Measurements from ENCODE around the gene PABPN1.

PABPN1 gene

DNA sequence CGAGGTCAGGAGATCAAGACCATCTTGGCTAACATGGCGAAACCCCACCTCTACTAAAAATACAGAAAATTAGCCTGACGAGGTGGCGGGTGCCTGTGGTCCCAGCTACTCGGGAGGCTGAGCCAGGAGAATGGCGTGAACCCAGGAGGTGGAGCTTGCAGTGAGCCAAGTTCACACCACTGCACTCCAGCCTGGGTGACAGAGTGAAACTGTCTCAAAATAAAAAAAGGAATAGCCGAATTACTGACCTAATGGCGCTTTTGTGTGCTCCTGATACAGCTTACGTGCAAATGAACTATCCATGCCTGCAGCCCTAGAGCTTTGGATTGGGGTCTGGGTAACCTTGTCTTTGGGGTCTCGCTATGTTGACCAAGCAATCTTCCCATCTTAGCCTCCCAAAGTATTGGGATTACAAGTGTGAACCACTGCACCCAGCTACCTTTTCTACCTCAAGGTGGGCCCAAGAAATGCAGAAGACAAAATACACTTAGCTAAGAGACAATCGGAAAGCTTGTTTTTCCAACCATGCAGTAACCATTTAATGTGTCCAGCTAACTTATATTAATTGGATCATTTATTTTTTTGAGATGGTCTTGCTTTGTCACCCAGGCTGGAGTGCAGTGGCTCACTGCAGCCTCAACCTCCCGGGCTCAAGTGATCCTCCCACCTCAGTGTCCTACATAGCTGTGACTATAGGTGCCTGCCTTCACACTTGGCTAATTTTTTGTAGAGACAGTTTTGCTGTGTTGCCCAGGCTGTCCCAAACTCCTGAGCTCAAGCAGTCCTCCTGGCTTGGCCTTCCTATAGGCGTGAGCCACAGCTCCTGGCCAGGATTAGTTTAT is 5.5 kb downstream of the PABPN1 start:
- DNase-seq (ENCODE audit: low spot score): no peak

- DNase-seq (ENCODE audit: low spot score): peak; percentile 89
Measured at GRCh38 chr14:23327947-23328744, 6.9 kb downstream of the PABPN1 start.

GRCh38 chr14:23335623-23336022 is 14.4 kb downstream of the PABPN1 start:
- no peak for DNase-seq (ENCODE audit: low spot score)

DNA sequence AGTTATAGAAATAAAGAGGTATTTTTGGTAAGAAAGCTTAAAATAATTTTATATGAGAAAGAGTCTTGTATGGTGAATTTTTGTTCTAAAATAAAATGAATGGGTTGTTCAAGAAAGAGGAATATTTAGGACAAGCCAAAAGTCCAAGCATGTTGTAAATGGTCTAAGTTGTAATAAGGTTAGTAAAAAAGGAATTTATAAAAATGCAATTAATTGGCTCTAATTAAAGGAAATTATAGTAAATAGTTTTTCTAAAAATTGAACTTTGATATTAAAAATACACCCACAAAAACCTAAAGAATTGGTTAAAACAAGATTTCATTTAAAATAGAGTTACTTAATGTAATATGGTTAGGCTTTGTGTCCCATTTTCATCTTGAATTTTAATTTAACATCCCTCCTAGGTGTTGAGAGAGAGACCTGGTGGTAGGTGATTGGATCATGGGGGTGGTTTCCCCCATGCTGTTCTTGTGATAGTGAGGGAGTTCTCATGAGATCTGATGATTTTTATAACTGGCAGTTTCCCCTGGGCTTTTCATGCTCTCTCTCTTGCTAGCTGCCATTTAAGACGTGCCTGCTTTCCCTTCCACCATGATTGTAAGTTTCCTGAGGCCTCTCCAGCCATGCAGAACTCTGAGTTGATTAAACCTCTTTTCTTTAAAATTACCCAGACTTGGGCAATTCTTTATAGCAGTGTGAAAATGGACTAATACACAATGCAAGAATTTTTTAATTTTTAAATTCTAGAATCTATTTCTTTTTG is 18.4 kb downstream of the PABPN1 start:
- no peak for DNase-seq (ENCODE audit: low spot score)

GRCh38 chr14:23344481-23344880 is 23.2 kb downstream of the PABPN1 start:
- no peak for DNase-seq (ENCODE audit: low spot score)

- no peak for DNase-seq (ENCODE audit: low spot score)
Measured at GRCh38 chr14:23345987-23346692, 24.9 kb downstream of the PABPN1 start.

- no peak for DNase-seq (ENCODE audit: low spot score)
Measured at GRCh38 chr14:23346693-23347405, 25.6 kb downstream of the PABPN1 start.

- DNase-seq (ENCODE audit: low spot score): no peak
Measured at GRCh38 chr14:23347406-23348296, 26.4 kb downstream of the PABPN1 start.

DNA sequence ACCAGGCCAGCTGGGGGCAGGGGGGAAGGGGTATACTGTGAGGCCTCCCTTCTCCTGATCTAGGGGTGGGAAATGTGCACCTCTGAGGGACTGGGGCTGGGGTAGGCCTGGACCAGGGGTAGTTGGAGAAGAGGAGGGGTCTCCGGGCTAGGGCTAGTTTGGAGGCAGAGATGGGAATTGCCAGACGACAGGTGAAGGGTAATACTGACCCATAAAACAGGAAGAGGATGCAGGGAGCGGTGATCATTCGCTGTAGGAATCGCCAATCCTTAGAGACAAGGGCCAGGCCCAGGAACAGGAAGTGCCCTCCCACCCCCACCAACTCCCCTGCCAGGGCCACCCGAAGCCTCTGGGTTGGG is 27.0 kb downstream of the PABPN1 start:
- DNase-seq (ENCODE audit: low spot score): no peak

- no peak for DNase-seq (ENCODE audit: low spot score)
Measured at GRCh38 chr14:23349156-23349845, 28.0 kb downstream of the PABPN1 start.

- peak; percentile 57 for DNase-seq (ENCODE audit: low spot score)
Measured at GRCh38 chr14:23351681-23352505, 30.6 kb downstream of the PABPN1 start.

DNA sequence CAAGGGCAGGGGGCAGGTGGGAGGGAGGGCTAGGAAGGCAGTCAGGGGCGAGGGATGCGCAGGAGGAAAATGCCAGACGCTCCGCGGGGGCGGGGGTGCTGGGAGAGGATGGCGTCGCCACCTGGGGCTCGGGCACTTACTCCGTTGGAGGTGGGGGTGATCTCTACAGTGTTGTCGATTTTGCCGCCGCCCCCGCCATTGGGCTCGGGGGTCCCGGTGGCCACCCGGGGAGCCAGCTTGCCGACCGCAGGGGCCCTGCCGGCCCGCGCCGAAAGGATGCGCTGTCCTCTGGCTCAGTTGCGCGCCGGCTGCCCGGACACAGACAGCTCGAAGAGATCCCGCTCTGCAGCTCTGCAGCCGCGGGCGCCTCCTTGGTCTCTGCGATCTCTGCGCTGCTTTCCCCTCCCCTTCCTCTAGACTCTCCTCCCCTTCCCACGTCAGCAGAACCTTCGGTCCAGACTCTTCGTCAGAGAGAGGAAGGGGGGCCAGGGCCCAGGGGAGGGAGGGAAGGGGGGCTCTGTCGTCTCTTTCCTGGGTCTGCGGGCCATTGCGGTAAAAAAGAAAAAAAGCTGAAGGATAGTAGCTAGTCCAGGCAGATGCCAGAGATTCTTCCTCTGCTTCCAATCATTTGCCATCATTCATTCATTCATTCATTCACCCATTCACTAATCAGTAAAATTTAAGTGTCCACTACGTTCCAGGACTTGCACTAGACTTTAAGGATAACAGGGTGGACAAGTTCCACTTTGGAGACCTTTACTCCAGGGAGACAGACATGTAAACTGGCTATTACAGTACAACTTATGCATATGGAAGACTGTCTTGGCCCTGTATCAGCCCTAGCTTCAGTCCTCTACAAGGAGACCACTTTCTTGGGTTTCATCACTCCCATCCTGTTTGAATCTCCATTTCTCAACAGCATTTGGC is 31.5 kb downstream of the PABPN1 start, which contains the start of gene SLC22A17:
TSS of gene SLC22A17 (minus strand) at position 382 of the 927 bp plus-strand sequence.
- peak; percentile 97 for DNase-seq (ENCODE audit: low spot score)

DNA sequence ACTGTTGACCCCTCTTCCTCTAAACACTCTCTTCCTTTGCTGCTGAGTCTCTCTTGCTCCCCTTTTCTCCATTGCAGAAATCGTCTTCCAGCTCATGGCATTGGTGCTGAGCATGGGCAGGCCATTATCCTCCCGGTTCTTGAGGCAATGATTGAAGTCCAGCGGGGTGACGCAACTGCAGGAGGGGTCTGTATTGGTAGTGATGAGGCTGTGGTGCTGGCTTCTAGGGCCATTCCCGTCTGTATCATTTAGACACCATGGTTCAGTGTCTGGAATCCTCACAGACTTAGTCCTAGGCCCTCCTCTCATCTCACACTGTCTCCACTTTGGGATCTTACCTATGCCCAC is 32.1 kb downstream of the PABPN1 start:
- no peak for DNase-seq (ENCODE audit: low spot score)

GRCh38 chr14:23354990-23355389 is 33.7 kb downstream of the PABPN1 start:
- DNase-seq (ENCODE audit: low spot score): no peak

DNA sequence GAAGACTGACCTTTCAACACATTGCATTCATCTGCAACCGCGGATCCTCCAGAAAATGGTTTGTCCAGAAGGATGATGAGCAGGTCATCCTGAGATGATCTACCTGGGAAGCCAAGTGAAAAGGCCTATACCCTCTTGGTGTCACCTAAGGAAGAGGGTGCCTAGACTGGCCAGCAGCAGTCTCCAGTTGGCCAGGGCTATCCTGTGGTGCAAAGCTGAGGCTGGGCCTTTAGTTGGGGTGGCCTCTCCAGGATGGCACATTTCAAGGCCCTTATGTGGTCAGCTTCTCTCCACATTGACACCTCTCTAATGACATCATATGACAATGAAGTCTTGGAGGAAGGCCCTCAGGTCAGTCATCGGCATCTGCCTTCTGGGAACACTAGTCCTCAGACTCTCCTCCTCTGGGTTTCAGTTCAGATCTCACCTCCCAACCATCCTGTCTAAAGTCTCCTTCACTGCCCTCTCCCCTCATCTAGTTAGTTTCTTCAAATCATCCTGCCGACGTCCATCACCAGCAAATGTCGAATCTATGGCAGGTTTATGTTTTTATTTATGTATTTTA is 34.7 kb downstream of the PABPN1 start:
- no peak for DNase-seq (ENCODE audit: low spot score)

GRCh38 chr14:23356662-23357061 is 35.4 kb downstream of the PABPN1 start:
- no peak for DNase-seq (ENCODE audit: low spot score)

DNA sequence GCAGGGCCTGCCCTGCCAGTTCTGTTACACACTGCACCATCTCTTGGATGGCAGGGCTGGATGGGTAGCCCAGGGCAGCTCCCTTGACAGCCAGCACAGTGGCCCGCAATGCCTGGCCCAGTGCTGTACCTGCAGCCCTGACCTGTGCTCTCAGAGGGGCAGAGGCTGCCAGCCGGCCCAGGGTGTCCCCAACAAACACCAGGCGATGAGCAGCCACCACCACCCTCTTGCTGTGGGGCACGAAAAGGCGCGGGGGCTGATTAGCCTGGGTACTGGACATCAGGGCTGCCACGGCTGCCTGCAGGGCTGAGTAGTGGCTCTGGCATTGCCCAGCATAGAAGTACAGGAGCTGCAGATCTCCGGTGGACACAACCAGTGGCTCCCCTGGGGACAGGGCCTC is 36.0 kb downstream of the PABPN1 start:
- DNase-seq (ENCODE audit: low spot score): no peak

Data from Ammon's horn (tissue), 1 donor.